Cardiac muscle cell (in vitro differentiated cells and primary cell): ENCODE data around the gene C4BPB. TPM values are rescaled to one million over a fixed set of nuclear protein-coding genes. Genes with fewer than 3 reads are reported as not detected.
A peak's percentile ranks its signal among the peaks of the same experiment; 100 is the strongest.

Experiments
- DNase-seq, 2 donors: peaks; one replicate each; pipeline versions ENCODE4 v3.0.0 to v3.0.0-alpha.2; 2010 to 2017; ENCODE audit warnings: low read depth in 1 of 2, low spot score in 1 of 2
- H3K27ac ChIP-seq: fragments of 200-600 bp; sonication (generic); 2 replicates; pipeline ENCODE4 v1.5.1; 2016
- H3K27me3 ChIP-seq: fragments of 200-600 bp; sonication (generic); 2 replicates; pipeline ENCODE4 v1.6.0; 2016; ENCODE audit warnings: control low read depth
- H3K36me3 ChIP-seq: fragments of 200-600 bp; sonication (generic); 2 replicates; pipeline ENCODE4 v1.5.1; 2016; ENCODE audit warnings: control low read depth
- H3K4me1 ChIP-seq: fragments of 200-600 bp; sonication (generic); 2 replicates; pipeline ENCODE4 v1.8.1; 2017; ENCODE audit warnings: low read depth, mild to moderate bottlenecking, mixed run types
- H3K4me3 ChIP-seq: fragments of 200-600 bp; sonication (generic); 2 replicates; pipeline ENCODE4 v1.5.1; 2016; ENCODE audit warnings: mild to moderate bottlenecking
- H3K9me3 ChIP-seq: fragments of 200-600 bp; sonication (generic); 2 replicates; pipeline ENCODE4 v1.5.1; 2017; ENCODE audit warnings: low read depth, mild to moderate bottlenecking, control low read depth
- CTCF ChIP-seq: IDR thresholded peaks from 2 replicates; pipeline ENCODE4 v1.5.1; 2012; ENCODE audit warnings: low read depth, mild to moderate bottlenecking, low read length
- polyA plus RNA-seq: library from polyadenylated mRNA; unstranded; fragments of >200 nt; fragmentation: Nextera tagmentation; extraction: Ambion mirVana; gene quantifications from 2 replicates; pipeline ENCODE4 v1.2.1, GENCODE V29; 2016
- total RNA-seq: library from RNA; depleted of rRNA; stranded (reverse); fragments of >200 nt; gene quantifications from 2 replicates; pipeline ENCODE4 v1.2.3, GENCODE V29; 2016

C4BPB gene
- total and polyA plus RNA-seq, 2 experiments from 2014 or later: not detected

GRCh38 chr1:207073906-207074820 is 14.5 kb upstream of the C4BPB start:
- H3K4me3 ChIP-seq: no peak overlapping the region
- H3K9me3 ChIP-seq: no peaks in the 10 kb centered on the region
- H3K4me1 ChIP-seq: peaks cover 8% of the 10 kb centered on the region
- no peak overlapping the region for H3K27ac ChIP-seq
- no peaks in the 10 kb centered on the region for H3K27me3 ChIP-seq
- DNase-seq: no peak
- peaks cover 4% of the 10 kb centered on the region for H3K36me3 ChIP-seq
- no peak for TF ChIP-seq CTCF

GRCh38 chr1:207076181-207076955 is 12.3 kb upstream of the C4BPB start:
- TF ChIP-seq CTCF: no peak
- no peaks in the 10 kb centered on the region for H3K27me3 ChIP-seq
- DNase-seq: peak in 1 of 2 donors; percentile 9
- no peak overlapping the region for H3K4me3 ChIP-seq
- H3K27ac ChIP-seq: no peak overlapping the region
- peaks cover 8% of the 10 kb centered on the region for H3K4me1 ChIP-seq
- no peaks in the 10 kb centered on the region for H3K9me3 ChIP-seq
- no peaks in the 10 kb centered on the region for H3K36me3 ChIP-seq

GRCh38 chr1:207077012-207077411 is 11.6 kb upstream of the C4BPB start:
- H3K27ac ChIP-seq: no peak overlapping the region
- no peak overlapping the region for H3K4me3 ChIP-seq
- H3K36me3 ChIP-seq: no peaks in the 10 kb centered on the region
- peaks cover 8% of the 10 kb centered on the region for H3K4me1 ChIP-seq
- no peak for TF ChIP-seq CTCF
- no peak for DNase-seq
- H3K9me3 ChIP-seq: no peaks in the 10 kb centered on the region
- no peaks in the 10 kb centered on the region for H3K27me3 ChIP-seq

GRCh38 chr1:207077470-207078377 is 10.9 kb upstream of the C4BPB start:
- peak; percentile 84 for TF ChIP-seq CTCF
- H3K36me3 ChIP-seq: no peaks in the 10 kb centered on the region
- H3K4me1 ChIP-seq: peaks cover 8% of the 10 kb centered on the region

GRCh38 chr1:207078578-207079132 is 10.0 kb upstream of the C4BPB start:
- no peak overlapping the region for H3K4me3 ChIP-seq
- DNase-seq: no peak
- H3K9me3 ChIP-seq: no peaks in the 10 kb centered on the region
- H3K27me3 ChIP-seq: no peaks in the 10 kb centered on the region
- no peak for TF ChIP-seq CTCF
- H3K36me3 ChIP-seq: no peaks in the 10 kb centered on the region
- peaks cover 8% of the 10 kb centered on the region for H3K4me1 ChIP-seq
- H3K27ac ChIP-seq: no peak overlapping the region

More at GRCh38 chr1:207077470-207078377, 10.9 kb upstream of the C4BPB start:
- Histone ChIP-seq H3K27ac (no peak overlapping the region), H3K4me3 (no peak overlapping the region), H3K9me3 (no peaks in the 10 kb centered on the region), H3K27me3 (no peaks in the 10 kb centered on the region)
- DNase-seq: peak; percentile 76 to 89
